ENCODE measurements around the gene VENTX. TPM values are rescaled to one million over a fixed set of nuclear protein-coding genes. Genes with fewer than 3 reads are reported as not detected.

Gene VENTX
- total and polyA plus RNA-seq, 2 donors (not counting 3 experiments of a cell fraction or from before 2014, with no cell fraction given), result not detected

DNA sequence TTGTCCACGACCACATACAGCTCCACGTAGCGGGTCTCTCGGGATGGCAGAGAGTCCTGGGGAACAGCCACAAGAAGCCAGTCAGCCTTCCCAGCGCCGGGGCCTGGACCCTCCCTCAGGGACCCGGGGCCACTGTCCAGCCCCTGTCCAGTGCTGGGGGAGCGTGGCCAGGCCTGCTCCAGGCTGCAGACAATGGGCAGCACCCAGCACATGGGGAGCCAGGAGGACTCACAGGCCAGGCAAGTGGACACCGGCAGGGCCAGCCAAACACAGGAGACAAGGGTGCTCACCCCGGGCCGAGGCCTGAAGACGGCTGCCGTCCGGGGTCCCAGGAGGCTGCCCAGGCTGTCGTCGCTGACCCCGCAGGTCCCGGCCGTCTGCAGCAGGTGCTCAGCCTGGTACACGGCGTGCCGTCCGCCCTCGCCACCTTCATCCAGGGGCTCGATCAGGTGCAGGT is 35.3 kb downstream of the VENTX start:
- CTCF ChIA-PET, result no interaction called here
- no peak overlapping the region for H3K9ac ChIP-seq (replicated peaks; ENCODE audit: extremely low read depth, insufficient read depth, low read length)
- TF ChIP-seq GATA2 (IDR thresholded peaks at IDR 0.05; ENCODE audit: insufficient read depth, insufficient read length, low read depth, low read length) (no peak), JUN (IDR thresholded peaks at IDR 0.05; ENCODE audit: borderline replicate concordance, insufficient read depth, insufficient read length, low read depth) (no peak), POLR2A (IDR thresholded peaks at IDR 0.05; ENCODE audit: low read depth, low read length) (no peak), EZH2 (IDR thresholded peaks at IDR 0.05; ENCODE audit: borderline replicate concordance, low read depth, low read length, severe bottlenecking) (no peak), POLR2AphosphoS5 (IDR thresholded peaks at IDR 0.05; ENCODE audit: insufficient read depth, low read depth, low read length) (no peak), FOS (IDR thresholded peaks at IDR 0.05; ENCODE audit: borderline replicate concordance, insufficient read depth, low read length) (no peak), MYC (IDR thresholded peaks at IDR 0.05; ENCODE audit: low read depth, low read length) (no peak)
- TF ChIP-seq, protein P1, sequence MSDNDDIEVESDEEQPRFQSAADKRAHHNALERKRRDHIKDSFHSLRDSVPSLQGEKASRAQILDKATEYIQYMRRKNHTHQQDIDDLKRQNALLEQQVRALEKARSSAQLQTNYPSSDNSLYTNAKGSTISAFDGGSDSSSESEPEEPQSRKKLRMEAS (IDR thresholded peaks at IDR 0.05; ENCODE audit: insufficient read depth, insufficient read length), result no peak
- TF ChIP-seq, protein P2, sequence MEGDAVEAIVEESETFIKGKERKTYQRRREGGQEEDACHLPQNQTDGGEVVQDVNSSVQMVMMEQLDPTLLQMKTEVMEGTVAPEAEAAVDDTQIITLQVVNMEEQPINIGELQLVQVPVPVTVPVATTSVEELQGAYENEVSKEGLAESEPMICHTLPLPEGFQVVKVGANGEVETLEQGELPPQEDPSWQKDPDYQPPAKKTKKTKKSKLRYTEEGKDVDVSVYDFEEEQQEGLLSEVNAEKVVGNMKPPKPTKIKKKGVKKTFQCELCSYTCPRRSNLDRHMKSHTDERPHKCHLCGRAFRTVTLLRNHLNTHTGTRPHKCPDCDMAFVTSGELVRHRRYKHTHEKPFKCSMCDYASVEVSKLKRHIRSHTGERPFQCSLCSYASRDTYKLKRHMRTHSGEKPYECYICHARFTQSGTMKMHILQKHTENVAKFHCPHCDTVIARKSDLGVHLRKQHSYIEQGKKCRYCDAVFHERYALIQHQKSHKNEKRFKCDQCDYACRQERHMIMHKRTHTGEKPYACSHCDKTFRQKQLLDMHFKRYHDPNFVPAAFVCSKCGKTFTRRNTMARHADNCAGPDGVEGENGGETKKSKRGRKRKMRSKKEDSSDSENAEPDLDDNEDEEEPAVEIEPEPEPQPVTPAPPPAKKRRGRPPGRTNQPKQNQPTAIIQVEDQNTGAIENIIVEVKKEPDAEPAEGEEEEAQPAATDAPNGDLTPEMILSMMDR (IDR thresholded peaks at IDR 0.05; ENCODE audit: extremely low read depth in 1 of 2, insufficient read depth in 1 of 2, low read depth in 1 of 2, low read length in 2 of 2), result no peak
- no peaks in the 10 kb centered on the region for H3K36me3 ChIP-seq (ENCODE audit: control insufficient read depth in 2 of 2, extremely low read depth in 1 of 2, insufficient read depth in 2 of 2, low read length in 2 of 2)
- H3K9me3 ChIP-seq (replicated peaks; ENCODE audit: control insufficient read depth, insufficient read depth, low read length), result no peaks in the 10 kb centered on the region
- POLR2A ChIA-PET, result interaction anchor here (0.7 kb wide), 1 partner anchor 235 kb away, joined by 5 read pairs; no protein-coding TSS in a partner anchor
- H3K4me3 ChIP-seq (replicated peaks in 1 of 3; ENCODE audit: insufficient read depth in 1 of 3, low read depth in 1 of 3, low read length in 3 of 3), result no peak overlapping the region
- DNase-seq (ENCODE audit: low read depth, low spot score) (no peak), FAIRE-seq (no peak)
- intact Hi-C loops (cut with micrococcal nuclease) (no loop called here), dilution Hi-C loops (cut with MboI; ENCODE audit: extremely low pct_ligation_motif_present, low sequenced_read_pairs) (no loop called here)
- no peaks in the 10 kb centered on the region for H4K20me1 ChIP-seq (replicated peaks; ENCODE audit: control insufficient read depth, extremely low read depth, insufficient read depth, low read length)
- peaks cover 5 to 10% of the 10 kb centered on the region in 2 experiments for H3K27me3 ChIP-seq (ENCODE audit: control insufficient read depth in 2 of 2, insufficient read depth in 2 of 2, low read length in 2 of 2)
- BruUV-seq (replicated peaks), result no TSS peak
- no peaks in the 10 kb centered on the region for H3K79me2 ChIP-seq (ENCODE audit: control insufficient read depth, insufficient read depth, low read length)
- no peak overlapping the region for H2AFZ ChIP-seq (ENCODE audit: low read depth, low read length)
- no peaks in the 10 kb centered on the region for H3K4me1 ChIP-seq (ENCODE audit: control insufficient read depth, extremely low read depth, insufficient read depth, low read length)
- H3K27ac ChIP-seq (ENCODE audit: insufficient read depth, low read depth, low read length), result no peak overlapping the region
- H3K9me1 ChIP-seq (replicated peaks; ENCODE audit: control insufficient read depth, extremely low read depth, insufficient read depth, low read length), result no peaks in the 10 kb centered on the region
- H3K4me2 ChIP-seq (ENCODE audit: insufficient read depth, low read length), result no peak overlapping the region

All from endothelial cell of umbilical vein (primary cell).